Activated naive CD8-positive, alpha-beta T cell treated with anti-CD3 and anti-CD28 coated beads for 36 hours (primary cell): Measurements from ENCODE around the gene PARVG. TPM values are rescaled to one million over a fixed set of nuclear protein-coding genes. Genes with fewer than 3 reads are reported as not detected.

Experiments used
- DNase-seq: peaks from one replicate; pipeline ENCODE4 v3.0.0; 2021
- H3K27ac Mint-ChIP-seq: one replicate; pipeline ENCODE4 v1.8.0; 2022; ENCODE audit warnings: mild to moderate bottlenecking, moderate library complexity, mixed read lengths
- H3K27me3 Mint-ChIP-seq: one replicate; pipeline ENCODE4 v1.8.0; 2022; ENCODE audit warnings: mild to moderate bottlenecking, mixed read lengths
- H3K36me3 Mint-ChIP-seq: one replicate; pipeline ENCODE4 v1.8.0; 2021; ENCODE audit warnings: mild to moderate bottlenecking, mixed read lengths
- H3K4me1 Mint-ChIP-seq: one replicate; pipeline ENCODE4 v1.8.0; 2021; ENCODE audit warnings: mixed read lengths
- H3K4me3 Mint-ChIP-seq: one replicate; pipeline ENCODE4 v1.8.0; 2022; ENCODE audit warnings: mild to moderate bottlenecking, moderate library complexity, mixed read lengths
- H3K9me3 Mint-ChIP-seq: one replicate; pipeline ENCODE4 v1.8.0; 2022; ENCODE audit warnings: mixed read lengths
- total RNA-seq, 2 experiments: library from RNA; stranded (reverse); gene quantifications; one replicate each; pipeline ENCODE4 v1.2.3, GENCODE V29; 2021

PARVG gene
- total RNA-seq, 2 experiments from 2014 or later, result 68.7 to 72.9 TPM

DNA sequence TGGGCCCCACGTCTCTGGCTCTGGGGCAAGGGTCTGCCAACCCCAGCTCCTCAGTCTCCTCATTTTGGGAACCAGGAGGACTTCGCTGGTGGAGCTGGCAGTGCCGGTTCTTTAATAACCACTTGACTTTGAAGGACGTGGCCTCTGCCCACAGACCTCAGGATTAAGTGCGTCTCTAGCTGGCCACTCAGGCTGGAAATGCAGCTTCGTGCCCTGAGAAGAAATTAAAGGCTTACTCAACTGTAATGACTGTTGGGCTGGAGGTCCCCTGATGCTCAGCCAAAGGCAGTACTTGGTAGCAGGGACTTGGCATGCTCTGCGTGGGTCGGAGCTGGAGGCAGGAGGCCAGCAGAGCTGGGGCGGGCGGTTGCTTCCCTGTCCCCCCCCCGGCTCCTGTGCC, 16.7 kb upstream of the PARVG start:
- H3K27ac Mint-ChIP-seq, result no peak overlapping the region
- no peak for DNase-seq
- no peak overlapping the region for H3K4me3 Mint-ChIP-seq
- H3K27me3 Mint-ChIP-seq, result no peaks in the 10 kb centered on the region
- no peaks in the 10 kb centered on the region for H3K4me1 Mint-ChIP-seq
- H3K36me3 Mint-ChIP-seq, result peaks cover 1% of the 10 kb centered on the region
- H3K9me3 Mint-ChIP-seq, result no peaks in the 10 kb centered on the region

DNA sequence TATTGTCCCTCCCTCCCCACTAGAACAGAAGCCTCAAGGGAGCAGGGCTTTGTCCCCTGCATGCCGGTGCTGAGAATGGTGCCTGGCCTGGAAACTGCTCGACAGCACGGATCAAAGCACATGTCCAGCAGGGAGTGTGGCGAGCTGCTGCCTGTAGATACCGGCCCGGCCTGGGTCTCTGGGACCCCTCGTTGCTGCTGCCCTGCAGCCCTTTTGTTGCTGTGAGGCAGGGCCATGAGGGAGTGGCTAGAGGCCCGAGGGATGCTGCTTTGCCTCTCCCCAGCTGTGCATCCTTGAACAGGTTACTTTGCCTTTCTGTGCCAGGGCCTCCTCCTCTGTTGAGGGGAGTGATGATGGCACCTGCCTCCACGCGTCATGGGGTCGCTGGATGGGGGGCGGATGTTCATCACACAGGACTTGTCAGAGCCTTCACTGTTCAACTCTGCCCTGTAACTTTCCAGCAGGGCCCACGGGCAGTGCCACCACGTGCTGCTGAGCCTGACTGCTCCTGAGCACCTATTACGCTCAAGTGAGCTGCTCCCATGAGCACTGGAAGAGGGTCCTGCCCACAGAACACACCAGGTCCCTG, 15.3 kb upstream of the PARVG start:
- no peak overlapping the region for H3K27ac Mint-ChIP-seq
- H3K36me3 Mint-ChIP-seq, result peaks cover 1% of the 10 kb centered on the region
- no peaks in the 10 kb centered on the region for H3K9me3 Mint-ChIP-seq
- H3K4me1 Mint-ChIP-seq, result no peaks in the 10 kb centered on the region
- DNase-seq, result no peak
- no peaks in the 10 kb centered on the region for H3K27me3 Mint-ChIP-seq
- H3K4me3 Mint-ChIP-seq, result no peak overlapping the region

DNA sequence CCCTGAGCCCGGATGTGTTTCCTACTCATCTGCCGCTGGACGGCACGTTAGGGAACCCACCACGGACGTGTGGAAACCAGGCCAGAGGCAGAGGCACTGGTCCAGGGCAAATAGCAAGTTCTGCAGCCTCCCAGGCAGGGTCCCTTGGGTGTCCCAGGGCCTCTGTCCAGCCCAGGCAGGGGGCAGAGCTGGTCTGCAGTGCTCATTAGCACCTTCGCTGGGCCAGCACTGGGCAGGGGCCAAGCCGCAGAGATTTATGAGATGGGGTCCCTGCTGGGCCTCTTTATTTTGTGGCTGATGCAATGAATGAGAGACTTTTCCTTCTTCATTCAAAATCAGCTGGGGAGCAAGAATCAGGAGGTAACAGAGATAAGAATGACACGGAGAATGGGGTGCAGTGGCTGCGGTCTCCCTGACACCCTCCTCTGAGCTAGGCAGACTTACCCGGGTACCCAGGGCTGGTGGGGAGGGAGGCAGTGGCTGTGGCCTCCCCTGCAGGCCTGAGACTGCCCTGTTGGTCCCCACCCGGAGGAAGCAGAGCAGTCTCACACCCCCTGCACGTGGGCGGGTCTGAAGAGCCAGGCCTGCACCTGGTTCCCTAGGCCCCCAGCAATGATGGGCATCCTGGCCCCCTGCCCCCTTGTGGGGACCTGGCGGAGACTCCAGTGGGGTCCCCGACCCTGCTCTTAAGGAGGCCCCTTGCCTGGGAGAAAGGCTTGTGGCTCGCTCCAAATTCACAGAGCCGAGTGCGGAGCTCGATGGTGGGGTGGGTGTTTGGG, 14.0 kb upstream of the PARVG start:
- Mint-ChIP-seq H3K4me1 (no peaks in the 10 kb centered on the region), H3K27me3 (no peaks in the 10 kb centered on the region), H3K4me3 (no peak overlapping the region), H3K9me3 (no peaks in the 10 kb centered on the region), H3K27ac (no peak overlapping the region), H3K36me3 (peaks cover 1% of the 10 kb centered on the region)
- DNase-seq, result no peak

DNA sequence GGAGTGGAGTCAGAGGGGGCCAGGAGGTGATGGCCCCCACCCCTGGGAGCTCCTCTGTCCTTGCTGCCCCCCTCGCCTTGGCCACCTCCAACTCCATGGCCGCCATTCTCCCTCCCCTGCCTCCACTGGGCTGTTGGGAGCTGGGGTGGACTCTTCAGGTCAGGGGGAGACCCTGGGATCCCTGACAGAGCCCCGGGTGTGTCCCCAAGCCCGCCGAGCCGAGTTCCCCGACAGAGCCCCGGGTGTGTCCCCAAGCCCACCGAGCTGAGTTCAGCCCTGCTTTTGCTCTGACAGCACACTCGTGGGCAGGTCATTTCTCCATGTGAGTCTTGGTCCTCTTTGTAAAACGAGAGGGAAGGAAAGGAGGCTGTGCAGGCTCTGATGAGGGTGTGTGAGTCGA, 13.2 kb upstream of the PARVG start:
- peaks cover 7% of the 10 kb centered on the region for H3K4me1 Mint-ChIP-seq
- no peak for DNase-seq
- no peaks in the 10 kb centered on the region for H3K27me3 Mint-ChIP-seq
- peaks cover 1% of the 10 kb centered on the region for H3K36me3 Mint-ChIP-seq
- no peak overlapping the region for H3K4me3 Mint-ChIP-seq
- no peak overlapping the region for H3K27ac Mint-ChIP-seq
- no peaks in the 10 kb centered on the region for H3K9me3 Mint-ChIP-seq

DNA sequence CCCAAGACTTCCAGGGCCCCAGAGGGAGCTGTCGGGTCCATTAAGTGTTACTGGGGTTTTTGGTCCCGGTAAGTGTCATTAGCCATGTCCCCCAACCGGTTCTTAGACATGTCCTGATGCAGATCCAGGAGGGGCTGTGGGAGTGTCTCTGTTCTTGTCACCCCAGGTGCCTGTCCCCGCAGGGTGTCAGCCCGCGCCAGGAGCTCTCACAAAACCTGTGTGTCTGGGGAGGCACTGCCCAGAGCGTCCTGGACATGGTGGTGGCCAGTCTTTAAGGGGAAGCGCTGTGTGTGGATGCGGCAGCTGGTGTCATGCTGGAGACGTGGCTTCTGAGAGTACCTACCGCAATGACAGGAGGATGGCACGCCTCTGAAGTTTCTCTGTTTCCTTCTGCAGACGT, 12.5 kb upstream of the PARVG start:
- no peak overlapping the region for H3K27ac Mint-ChIP-seq

DNA sequence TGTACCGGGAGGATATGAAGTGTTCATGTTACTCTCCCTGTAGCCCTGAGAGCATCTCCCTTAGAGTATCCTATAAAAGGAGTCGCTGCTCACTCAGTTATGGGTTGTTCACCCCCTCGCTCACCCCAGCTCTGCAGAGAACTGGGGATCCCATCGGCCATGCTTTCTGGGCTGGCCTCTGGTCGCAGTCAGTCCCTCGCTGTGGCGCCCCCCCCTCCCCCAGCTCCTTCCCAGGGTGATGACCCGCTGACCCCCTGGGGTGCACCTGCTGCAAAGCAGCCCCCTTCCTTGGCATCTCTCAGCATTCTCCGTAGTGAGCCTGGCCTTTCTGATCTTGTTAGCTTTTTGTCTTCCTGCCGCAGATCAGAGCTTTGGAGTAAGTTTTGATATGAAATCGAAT, 10.3 kb upstream of the PARVG start:
- no peak for DNase-seq
- H3K27ac Mint-ChIP-seq, result no peak overlapping the region
- H3K27me3 Mint-ChIP-seq, result no peaks in the 10 kb centered on the region

More for the DNA sequence above, 12.5 kb upstream of the PARVG start:
- H3K4me3 Mint-ChIP-seq, result no peak overlapping the region
- H3K4me1 Mint-ChIP-seq, result peaks cover 8% of the 10 kb centered on the region
- no peak for DNase-seq
- peaks cover 3% of the 10 kb centered on the region for H3K36me3 Mint-ChIP-seq
- no peaks in the 10 kb centered on the region for H3K27me3 Mint-ChIP-seq
- no peaks in the 10 kb centered on the region for H3K9me3 Mint-ChIP-seq

DNA sequence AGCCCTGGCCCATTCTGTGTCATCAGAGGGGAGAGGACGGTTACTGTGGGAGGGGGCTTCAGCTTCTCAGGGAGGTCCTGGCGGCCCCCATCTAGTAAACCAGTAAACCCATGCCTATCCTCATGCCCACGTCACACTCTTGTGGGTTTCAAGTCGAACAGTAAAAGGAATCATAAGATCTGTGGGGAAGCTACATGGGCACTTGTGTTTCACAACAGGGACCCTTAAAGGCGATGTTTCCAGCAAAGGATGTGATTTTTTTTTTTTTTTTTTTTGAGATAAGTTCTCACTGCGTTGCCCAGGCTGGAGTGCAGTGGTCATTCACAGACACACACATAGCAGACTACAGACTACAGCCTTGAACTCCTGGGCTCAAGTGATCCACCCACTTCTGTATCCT, 9.2 kb upstream of the PARVG start:
- Mint-ChIP-seq H3K36me3 (peaks cover 3% of the 10 kb centered on the region), H3K27ac (no peak overlapping the region)

More for the DNA sequence above, 10.3 kb upstream of the PARVG start:
- peaks cover 8% of the 10 kb centered on the region for H3K4me1 Mint-ChIP-seq
- H3K9me3 Mint-ChIP-seq, result no peaks in the 10 kb centered on the region
- peaks cover 3% of the 10 kb centered on the region for H3K36me3 Mint-ChIP-seq
- H3K4me3 Mint-ChIP-seq, result no peak overlapping the region

DNA sequence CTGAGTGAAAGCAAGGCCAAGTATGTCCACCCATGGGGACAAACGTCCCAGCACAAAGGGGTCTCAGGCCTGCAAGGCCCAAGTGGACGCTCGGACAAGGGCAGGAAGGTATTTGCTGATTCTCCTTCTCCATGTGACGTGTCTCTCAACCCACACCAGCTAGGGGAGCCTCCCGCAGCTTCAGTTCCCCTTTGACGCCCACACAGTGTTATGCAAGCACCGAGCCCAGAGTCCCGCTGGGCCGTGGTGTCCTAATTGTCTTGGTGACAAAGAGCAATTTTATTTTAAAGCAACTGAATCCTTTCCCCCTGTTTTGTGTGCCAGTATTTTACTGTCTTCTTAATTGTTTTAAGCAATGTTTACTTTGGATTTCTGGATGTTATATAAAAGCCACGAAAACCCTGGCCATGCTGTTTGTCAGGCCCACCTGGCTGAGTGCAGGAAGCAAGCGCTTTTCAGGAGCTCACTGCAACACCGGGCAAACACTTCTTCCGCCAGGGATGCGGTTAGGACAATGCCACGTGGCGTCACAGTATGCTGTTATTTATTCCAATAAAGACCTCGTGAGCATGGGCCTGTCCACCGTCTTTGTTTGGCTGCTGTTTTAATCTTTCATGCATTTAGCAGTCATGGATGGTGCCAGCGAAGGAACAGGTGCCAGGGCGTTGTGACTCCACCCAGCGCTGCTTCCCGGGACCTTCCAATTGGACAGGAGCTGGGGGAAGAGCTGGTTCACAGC, 8.2 kb upstream of the PARVG start:
- H3K27ac Mint-ChIP-seq, result no peak overlapping the region
- H3K4me1 Mint-ChIP-seq, result peaks cover 8% of the 10 kb centered on the region
- peak; percentile 18 for DNase-seq
- no peaks in the 10 kb centered on the region for H3K9me3 Mint-ChIP-seq
- no peaks in the 10 kb centered on the region for H3K27me3 Mint-ChIP-seq
- H3K36me3 Mint-ChIP-seq, result peaks cover 3% of the 10 kb centered on the region
- H3K4me3 Mint-ChIP-seq, result no peak overlapping the region

More for the DNA sequence above, 9.2 kb upstream of the PARVG start:
- Mint-ChIP-seq H3K4me3 (no peak overlapping the region), H3K9me3 (no peaks in the 10 kb centered on the region), H3K4me1 (peaks cover 8% of the 10 kb centered on the region), H3K27me3 (no peaks in the 10 kb centered on the region)
- DNase-seq, result no peak

DNA sequence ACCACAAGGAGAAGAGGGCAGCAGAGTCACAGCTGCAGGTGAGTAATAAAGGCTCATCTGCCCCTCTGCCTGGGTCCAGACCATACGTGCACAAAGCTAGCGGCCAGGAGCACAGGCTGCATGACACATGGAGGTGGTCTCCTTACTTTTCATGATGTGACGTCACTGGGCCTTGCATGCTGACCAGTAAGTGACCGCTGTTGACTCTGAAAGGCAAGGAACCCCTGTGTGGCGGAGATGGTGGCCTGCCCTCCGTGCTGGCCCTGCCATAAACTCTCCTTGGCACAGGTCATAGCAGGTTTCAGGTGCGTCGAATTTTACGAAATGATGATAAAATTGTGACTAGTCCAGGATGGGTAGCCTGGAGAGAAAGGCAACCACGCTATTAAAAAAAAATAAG, 7.6 kb upstream of the PARVG start:
- Mint-ChIP-seq H3K27me3 (no peaks in the 10 kb centered on the region), H3K4me1 (peaks cover 8% of the 10 kb centered on the region), H3K36me3 (peaks cover 3% of the 10 kb centered on the region), H3K27ac (no peak overlapping the region), H3K9me3 (no peaks in the 10 kb centered on the region), H3K4me3 (no peak overlapping the region)
- DNase-seq, result no peak

DNA sequence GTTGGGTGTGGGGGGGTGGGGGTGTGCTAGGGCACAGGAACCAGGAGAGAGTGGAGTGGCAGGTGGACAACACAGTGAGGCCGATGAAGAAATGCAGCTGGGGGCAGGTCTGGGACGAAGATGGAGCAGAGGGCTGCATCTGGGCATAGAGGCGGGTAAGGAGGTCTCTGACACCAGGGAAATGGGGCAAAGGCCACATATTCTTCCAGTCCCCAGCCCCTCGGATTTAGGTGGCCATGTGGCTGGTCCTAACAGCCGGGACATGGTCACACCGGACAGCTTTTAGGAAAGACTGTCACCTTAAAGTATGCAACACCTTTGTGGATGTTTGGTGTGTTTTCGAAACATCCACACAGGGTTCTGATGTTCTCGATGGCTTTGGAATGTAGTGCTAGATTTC, 5.0 kb upstream of the PARVG start:
- H3K4me3 Mint-ChIP-seq, result no peak overlapping the region
- H3K9me3 Mint-ChIP-seq, result no peaks in the 10 kb centered on the region
- no peaks in the 10 kb centered on the region for H3K27me3 Mint-ChIP-seq
- H3K36me3 Mint-ChIP-seq, result peaks cover 2% of the 10 kb centered on the region
- H3K4me1 Mint-ChIP-seq, result peaks cover 14% of the 10 kb centered on the region
- no peak overlapping the region for H3K27ac Mint-ChIP-seq
- no peak for DNase-seq

DNA sequence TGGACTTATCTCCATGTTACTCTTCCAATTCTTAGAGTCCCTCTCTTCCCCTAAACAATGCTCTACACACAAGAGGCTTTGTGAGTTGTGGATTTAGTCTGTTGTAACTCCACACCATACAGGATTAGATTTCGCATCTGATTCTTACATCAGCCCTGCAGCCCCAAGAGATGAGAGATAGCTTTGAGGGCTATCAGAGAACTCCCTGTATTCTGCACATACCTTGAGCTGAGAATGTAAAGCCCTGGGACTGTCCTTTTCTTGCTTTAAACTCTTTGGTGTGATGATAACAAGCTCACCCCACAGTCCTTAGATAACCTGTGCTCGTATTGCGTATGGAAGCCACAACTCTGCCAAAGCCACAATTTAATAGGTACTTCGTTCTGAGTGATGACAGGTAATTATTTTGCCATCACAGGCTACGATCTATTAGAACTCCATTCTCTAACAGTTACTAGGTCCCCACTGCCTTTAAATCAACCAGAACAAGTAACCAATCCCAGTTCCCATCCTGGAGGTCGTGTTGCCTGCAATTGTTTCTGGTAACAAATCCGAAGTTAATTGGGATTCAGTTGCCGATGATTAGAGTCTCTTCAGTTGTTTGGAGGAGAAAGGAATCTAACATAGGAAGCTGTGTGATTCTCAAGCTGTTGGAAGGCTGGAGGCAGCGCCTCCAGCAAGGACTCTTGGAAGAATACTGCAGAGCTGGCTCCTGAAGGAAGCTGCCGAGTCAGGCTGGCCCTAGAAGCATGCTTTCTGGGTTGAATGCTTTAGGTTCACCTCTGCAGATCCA, 1.3 kb upstream of the PARVG start:
- no peak for DNase-seq
- Mint-ChIP-seq H3K36me3 (peaks cover 7% of the 10 kb centered on the region), H3K27me3 (no peaks in the 10 kb centered on the region), H3K4me1 (peaks cover 22% of the 10 kb centered on the region), H3K4me3 (no peak overlapping the region), H3K9me3 (no peaks in the 10 kb centered on the region), H3K27ac (no peak overlapping the region)

DNA sequence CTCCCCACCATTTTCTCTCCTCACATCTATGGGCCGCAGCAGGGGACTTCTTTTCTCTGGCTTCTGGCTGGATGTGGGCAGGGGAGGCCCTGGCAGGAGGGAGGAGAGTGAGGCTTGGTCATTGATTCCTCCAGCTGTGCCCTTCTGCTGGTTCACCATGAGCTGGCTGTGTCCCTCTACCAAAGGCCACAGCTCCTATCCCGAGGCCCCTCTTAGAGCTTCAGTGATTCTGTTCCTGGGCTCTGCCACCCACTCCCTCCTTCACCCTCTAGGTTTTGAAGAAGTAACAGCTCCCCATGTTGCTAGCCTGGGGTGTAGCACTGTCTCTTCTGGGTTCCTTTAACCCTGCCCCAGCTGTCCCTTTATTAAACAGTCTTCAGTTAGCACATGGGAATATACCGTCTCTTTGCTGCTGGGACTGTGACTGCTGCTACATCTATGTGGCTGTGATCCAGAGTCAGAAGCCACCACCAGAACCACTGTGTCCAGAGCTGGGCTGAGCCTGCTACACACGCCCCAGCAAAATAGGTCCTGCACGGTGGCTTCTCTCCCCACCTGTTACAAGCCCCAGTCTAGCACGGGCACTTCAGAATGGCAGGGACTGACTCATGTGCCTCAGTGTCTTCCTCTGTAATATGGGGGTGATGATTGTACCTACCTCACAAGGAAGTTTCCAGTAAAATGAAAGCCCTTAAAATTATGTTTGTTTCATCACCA, 578 bp upstream of the PARVG start:
- H3K4me3 Mint-ChIP-seq, result peak overlapping the region; percentile 97
- H3K36me3 Mint-ChIP-seq, result peaks cover 10% of the 10 kb centered on the region
- DNase-seq, result no peak
- no peaks in the 10 kb centered on the region for H3K27me3 Mint-ChIP-seq
- H3K9me3 Mint-ChIP-seq, result no peaks in the 10 kb centered on the region
- H3K27ac Mint-ChIP-seq, result peak overlapping the region; percentile 92
- H3K4me1 Mint-ChIP-seq, result peaks cover 25% of the 10 kb centered on the region

DNA sequence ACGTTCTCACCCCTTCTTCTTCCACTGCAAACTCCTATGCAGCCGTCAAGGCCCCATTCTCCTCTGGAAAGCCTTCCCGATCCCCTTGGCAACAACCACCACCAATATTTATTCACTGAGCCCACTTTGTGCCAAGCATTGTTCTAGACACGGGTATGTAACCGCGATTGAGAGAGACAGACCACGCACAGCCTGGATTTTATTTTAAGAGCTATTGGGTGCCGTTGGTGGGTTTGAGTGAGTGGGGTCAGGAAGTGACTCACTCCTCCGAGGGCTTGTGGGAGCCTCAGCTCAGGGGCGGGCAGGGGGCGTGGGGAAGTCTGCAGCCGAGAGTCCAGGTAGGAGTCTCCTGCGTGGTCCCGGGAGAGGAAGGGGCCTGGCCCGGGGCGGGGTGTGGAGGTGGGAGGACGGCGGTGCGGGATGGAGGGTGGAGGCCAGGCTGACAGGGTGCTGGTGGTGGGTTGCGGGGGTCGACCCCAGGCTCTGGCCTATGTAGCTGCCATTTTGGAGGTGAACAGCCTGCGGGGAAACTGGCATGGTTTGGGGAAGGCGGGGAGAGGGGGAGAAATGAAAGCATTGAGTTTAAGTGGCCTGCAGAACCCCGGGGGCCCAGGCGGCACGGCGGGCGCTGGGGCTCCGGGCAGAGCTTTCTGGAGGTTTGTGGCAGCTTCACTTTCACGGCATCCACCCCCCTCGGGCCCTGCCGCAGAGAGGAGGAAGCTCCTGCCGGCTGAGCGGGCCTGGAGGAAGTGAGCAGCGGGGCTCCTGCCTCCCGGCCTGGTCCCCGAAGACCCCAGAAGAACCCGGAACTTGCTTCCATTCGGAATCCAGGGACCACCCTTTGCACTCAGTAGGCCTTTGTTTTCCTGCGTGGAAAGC, 547 bp downstream of the PARVG start:
- Mint-ChIP-seq H3K4me1 (peaks cover 27% of the 10 kb centered on the region), H3K27ac (peak overlapping the region; percentile 92), H3K27me3 (no peaks in the 10 kb centered on the region), H3K9me3 (no peaks in the 10 kb centered on the region), H3K4me3 (peak overlapping the region; percentile 97), H3K36me3 (peaks cover 13% of the 10 kb centered on the region)
- peak; percentile 69 for DNase-seq
